T-helper 17 cell (primary cell): ENCODE results near the gene FLOT2. TPM values are rescaled to one million over a fixed set of nuclear protein-coding genes. Genes with fewer than 3 reads are reported as not detected.

ENCODE experiments used
- ATAC-seq: fragments of 150-1000 bp; cut with Tn5 transposase; 2 replicates; pipeline ENCODE4 v1.10.0; 2021; ENCODE audit warnings: mild to moderate bottlenecking, moderate library complexity
- DNase-seq, 3 donors: peaks; one replicate each; pipeline versions ENCODE4 v3.0.0 to v3.0.0-alpha.2; 2020 to 2021
- H3K9me3 ChIP-seq: one replicate; pipeline ENCODE4 v1.7.0; 2013; ENCODE audit warnings: low read length, mild to moderate bottlenecking; ENCODE audit not compliant: control insufficient read depth, poor library complexity, severe bottlenecking
- H3K27ac Mint-ChIP-seq: one replicate; pipeline ENCODE4 v1.8.0; 2022; ENCODE audit warnings: mild to moderate bottlenecking, moderate library complexity, mixed read lengths
- H3K27me3 Mint-ChIP-seq: one replicate; pipeline ENCODE4 v1.8.0; 2022; ENCODE audit warnings: mixed read lengths
- H3K36me3 Mint-ChIP-seq: one replicate; pipeline ENCODE4 v1.8.0; 2022; ENCODE audit warnings: low read depth, mixed read lengths
- H3K4me1 Mint-ChIP-seq: one replicate; pipeline ENCODE4 v1.8.0; 2022; ENCODE audit warnings: mild to moderate bottlenecking, mixed read lengths
- H3K4me3 Mint-ChIP-seq: one replicate; pipeline ENCODE4 v1.8.0; 2022; ENCODE audit warnings: mild to moderate bottlenecking, moderate library complexity, mixed read lengths
- total RNA-seq, 4 donors: library from RNA in 2 of 4; stranded (reverse) in 2 of 4; gene quantifications; one replicate each; pipeline ENCODE4 v1.2.3 and lab custom pipeline; 2022 to 2026

FLOT2 gene
- total RNA-seq, 2 donors from 2014 or later, result 132 to 147 TPM

DNA sequence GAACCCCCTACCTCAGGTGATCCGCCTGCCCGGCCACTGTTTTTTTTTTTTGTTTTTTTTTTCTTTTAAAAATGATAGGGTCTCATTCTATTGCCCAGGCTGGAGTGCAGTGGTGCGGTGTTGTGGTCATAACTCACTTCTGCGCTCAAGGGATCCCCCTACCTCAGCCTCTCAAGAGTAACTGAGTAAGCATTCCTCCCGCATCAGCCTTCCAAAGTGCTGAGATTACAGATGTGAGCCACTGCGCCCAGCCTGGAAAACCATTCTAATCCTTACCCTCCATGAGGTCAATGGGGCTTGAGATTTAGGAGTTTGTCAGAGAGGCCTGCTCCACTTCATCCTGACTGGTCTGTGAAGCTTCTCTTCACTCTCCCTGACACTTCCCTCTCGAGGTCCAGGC, 30.3 kb downstream of the FLOT2 start:
- H3K9me3 ChIP-seq, result no peaks in the 10 kb centered on the region
- H3K4me1 Mint-ChIP-seq, result peaks cover 8% of the 10 kb centered on the region
- no peak overlapping the region for H3K27ac Mint-ChIP-seq
- H3K36me3 Mint-ChIP-seq, result no peaks in the 10 kb centered on the region
- no peak for DNase-seq
- no peak overlapping the region for H3K4me3 Mint-ChIP-seq
- no peak for ATAC-seq
- no peaks in the 10 kb centered on the region for H3K27me3 Mint-ChIP-seq

DNA sequence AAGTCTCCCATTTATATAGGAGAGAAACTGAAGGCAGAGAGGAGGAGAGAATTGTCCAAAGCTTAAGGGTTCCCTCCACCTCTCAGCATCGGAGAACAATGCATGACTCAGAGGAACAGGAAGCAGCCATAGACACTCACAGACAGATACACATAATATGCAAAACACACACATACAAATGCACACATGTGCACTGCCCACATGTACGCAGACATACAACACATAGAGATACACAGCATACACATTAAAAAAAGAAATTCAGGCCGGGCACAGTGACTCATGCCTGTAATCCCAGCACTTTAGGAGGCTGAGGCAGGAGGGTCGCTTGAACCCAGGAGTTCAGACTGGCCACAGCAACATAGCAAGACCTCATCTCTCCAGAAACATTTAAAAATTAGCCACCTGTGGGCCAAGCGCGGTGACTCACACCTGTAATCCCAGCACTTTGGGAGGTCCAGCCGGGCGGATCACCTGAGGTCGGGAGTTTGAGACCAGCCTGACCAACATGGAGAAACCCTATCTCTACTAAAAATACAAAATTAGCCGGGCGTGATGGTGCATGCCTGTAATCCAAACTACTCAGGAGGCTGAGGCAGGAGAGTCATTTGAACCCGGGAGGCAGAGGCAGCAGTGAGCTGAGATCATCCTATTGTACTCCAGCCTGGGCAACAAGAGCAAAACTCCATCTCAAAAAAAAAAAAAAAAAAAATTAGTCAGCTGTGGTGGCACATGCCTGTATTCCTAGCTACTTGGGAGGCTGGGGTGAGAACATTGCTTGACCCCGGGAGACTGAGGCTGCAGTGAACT, 31.4 kb downstream of the FLOT2 start:
- H3K4me1 Mint-ChIP-seq, result peaks cover 9% of the 10 kb centered on the region
- no peaks in the 10 kb centered on the region for H3K27me3 Mint-ChIP-seq
- no peaks in the 10 kb centered on the region for H3K9me3 ChIP-seq
- no peak overlapping the region for H3K4me3 Mint-ChIP-seq
- no peaks in the 10 kb centered on the region for H3K36me3 Mint-ChIP-seq
- no peak for ATAC-seq
- peak overlapping the region; percentile 8 for H3K27ac Mint-ChIP-seq
- DNase-seq, result no peak

DNA sequence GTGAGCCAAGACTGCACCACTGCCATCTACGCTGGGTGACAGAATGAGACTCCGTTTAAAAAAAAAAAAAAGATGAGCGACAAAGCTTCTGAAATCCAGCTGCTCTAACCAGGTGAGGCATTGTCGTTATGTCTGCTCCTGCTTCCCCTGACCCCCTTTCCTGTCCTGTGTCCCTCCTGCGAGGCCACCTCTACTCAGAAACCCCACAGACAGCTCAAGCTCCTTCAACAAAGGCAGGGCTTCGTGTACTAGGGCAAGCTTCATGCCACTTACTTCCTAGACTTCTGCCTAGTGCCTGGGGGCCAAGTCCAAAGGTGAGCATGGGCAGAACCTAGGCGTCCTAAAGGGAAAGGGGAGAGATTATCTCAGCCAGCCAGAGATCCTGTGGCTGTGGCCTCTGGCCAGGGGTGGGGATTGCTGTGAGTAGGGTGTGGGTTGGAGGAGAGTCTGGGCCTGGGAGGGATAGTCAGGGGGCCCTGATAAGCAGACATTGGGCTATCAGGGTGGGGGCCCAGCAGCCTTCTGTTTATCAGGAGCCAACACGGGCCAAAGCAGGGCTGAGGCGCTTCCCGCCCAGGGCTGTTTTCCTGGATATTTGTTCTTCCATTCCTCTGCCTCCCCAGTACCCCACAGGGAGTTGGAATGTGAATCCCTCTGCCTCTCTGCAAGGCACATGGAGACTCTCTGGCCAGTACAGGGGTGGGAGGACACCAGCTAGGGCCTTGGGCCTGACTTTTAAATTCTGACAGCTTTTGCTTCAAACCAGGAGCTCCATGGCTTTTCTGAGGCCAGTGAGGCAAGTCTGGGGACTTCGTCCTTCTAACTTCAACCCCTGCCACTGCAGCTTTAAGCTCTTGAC, 32.3 kb downstream of the FLOT2 start:
- ATAC-seq, result no peak
- no peak for DNase-seq
- Mint-ChIP-seq H3K4me3 (no peak overlapping the region), H3K27me3 (no peaks in the 10 kb centered on the region), H3K4me1 (peaks cover 6% of the 10 kb centered on the region), H3K27ac (peak overlapping the region; percentile 8), H3K36me3 (no peaks in the 10 kb centered on the region)
- no peaks in the 10 kb centered on the region for H3K9me3 ChIP-seq

DNA sequence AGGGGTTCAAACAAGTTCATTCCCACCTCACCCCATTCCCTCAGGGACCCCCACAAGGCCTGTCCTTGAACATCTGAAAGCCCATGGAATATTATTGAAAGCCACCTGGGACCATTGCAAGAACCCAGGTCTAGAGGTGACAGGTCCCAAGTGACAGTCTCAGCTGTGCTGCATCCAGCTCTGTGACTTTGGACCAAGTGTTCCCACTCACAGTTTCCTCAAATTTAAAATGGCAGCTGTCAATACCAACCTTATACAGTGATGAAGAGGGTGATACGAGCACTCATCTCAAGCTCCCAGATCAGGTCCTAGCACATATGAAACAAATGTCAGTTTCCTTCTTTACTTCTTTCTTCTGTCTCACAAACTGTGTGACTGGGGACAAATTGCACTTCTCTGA, 33.6 kb downstream of the FLOT2 start:
- no peaks in the 10 kb centered on the region for H3K27me3 Mint-ChIP-seq
- H3K27ac Mint-ChIP-seq, result no peak overlapping the region
- H3K4me1 Mint-ChIP-seq, result peaks cover 6% of the 10 kb centered on the region
- H3K36me3 Mint-ChIP-seq, result no peaks in the 10 kb centered on the region
- no peak overlapping the region for H3K4me3 Mint-ChIP-seq
- ATAC-seq (no peak), DNase-seq (no peak)
- no peaks in the 10 kb centered on the region for H3K9me3 ChIP-seq

DNA sequence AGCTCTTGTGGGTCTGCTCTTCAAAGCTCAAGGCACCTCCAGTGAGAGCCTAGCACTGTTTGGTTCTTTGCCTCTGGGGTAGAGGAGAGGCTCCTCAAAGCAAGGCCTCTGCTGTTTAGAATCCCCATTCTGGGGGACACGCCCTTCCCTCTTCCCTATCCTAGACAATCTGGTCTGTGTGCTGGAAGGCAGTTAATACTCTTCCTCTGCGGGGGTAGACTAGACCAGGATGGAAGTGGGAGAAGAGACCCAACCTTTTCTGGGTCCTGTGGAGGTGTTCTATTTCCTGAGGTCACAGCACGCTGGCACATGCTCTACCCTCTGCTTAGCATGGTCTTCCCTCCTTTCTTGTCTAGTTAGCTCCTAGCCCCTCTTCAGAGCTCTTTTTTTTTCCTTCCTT, 35.0 kb downstream of the FLOT2 start:
- ATAC-seq, result no peak
- no peak for DNase-seq
- Mint-ChIP-seq H3K27me3 (no peaks in the 10 kb centered on the region), H3K27ac (no peak overlapping the region), H3K36me3 (peaks cover 3% of the 10 kb centered on the region), H3K4me1 (peaks cover 6% of the 10 kb centered on the region), H3K4me3 (no peak overlapping the region)
- no peaks in the 10 kb centered on the region for H3K9me3 ChIP-seq

DNA sequence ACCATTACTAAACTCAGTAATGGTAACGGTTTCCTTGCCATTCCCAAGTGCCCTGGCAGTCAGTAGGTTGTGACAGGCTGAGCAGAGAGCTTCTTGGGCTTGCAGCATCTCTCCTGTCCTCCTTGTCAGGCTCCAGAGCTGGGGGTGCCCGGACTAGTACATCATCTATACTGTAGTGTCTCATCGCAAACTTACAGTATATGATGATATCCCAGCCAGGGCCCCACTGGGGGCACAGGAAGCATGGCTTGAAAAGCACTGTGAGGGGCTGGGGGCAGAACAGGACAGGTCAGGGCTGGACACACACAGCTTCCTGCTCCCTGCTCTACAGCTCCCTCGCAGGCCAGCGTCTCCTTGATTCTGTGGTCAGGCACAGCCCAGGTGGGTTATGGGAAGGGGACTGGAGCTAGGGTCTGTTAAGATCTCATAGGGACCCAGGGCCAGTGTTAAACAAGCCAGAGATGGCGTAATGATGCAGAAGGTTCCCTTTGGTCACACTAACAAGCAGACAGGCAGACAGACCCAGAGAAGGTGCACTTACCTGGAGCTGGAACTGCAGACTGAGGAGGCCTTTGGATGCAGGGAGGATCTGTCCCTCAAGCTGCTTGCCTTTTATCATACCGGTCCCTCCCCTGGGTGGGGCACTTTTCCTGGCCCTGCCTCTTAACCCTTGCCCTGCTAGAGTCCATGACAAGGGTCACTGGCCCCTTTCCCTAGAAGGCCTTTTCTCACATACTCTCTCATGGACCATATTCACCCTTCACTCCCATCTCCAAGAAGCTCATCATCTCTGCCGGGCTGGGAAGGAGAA, 35.9 kb downstream of the FLOT2 start:
- Mint-ChIP-seq H3K4me3 (no peak overlapping the region), H3K27ac (peak overlapping the region; percentile 34)
- no peaks in the 10 kb centered on the region for H3K9me3 ChIP-seq

DNA sequence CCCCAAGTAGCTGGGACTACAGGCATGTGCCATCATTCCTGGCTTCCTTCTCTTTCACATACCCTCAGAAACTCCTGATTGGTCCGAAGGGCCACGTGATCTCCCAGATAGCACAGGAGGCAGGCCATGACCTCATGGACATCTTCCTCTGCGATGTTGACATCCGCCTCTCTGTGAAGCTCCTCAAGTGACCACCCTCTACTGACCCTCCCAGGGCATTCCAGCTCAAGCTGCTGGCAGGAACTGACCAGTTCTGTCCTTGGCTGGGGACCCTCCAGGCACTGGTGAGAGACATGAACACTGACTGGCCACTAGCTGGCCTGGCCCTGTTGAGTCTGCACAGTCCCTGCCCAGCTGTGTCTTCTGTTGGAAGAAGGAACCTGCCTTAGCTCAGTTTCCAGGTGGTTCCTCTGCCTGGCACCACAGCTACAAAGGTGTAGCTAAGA, 37.1 kb downstream of the FLOT2 start:
- Mint-ChIP-seq H3K27ac (no peak overlapping the region), H3K4me1 (peaks cover 5% of the 10 kb centered on the region), H3K36me3 (peaks cover 3% of the 10 kb centered on the region), H3K4me3 (no peak overlapping the region), H3K27me3 (no peaks in the 10 kb centered on the region)
- ATAC-seq (no peak), DNase-seq (no peak)
- no peaks in the 10 kb centered on the region for H3K9me3 ChIP-seq

More for the DNA sequence above, 35.9 kb downstream of the FLOT2 start:
- peaks cover 3% of the 10 kb centered on the region for H3K36me3 Mint-ChIP-seq
- peaks cover 6% of the 10 kb centered on the region for H3K4me1 Mint-ChIP-seq
- DNase-seq, result no peak
- no peaks in the 10 kb centered on the region for H3K27me3 Mint-ChIP-seq
- no peak for ATAC-seq

DNA sequence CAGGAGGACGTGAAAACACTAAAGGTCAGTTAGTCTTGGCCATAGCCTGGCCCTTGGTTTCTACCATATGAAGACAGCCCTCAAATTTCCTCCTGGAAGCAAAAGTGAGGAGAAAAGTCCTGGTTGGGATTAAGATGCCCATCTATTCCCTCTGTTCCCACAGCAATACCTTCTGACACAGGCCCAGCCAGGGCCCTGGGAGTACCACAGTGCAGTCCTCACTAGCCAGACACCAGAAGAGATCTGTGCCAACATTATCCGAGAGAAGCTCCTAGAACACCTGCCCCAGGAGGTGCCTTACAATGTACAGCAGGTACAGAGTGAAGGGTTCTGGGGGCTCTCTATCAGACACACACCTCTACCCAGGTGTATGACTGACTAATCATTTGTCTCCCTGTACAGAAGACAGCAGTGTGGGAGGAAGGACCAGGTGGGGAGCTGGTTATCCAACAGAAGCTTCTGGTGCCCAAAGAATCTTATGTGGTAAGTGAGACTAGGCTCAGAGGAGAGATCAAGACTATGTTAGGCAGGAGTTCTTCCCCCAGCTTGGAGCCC, 38.7 kb downstream of the FLOT2 start:
- no peak overlapping the region for H3K27ac Mint-ChIP-seq
- peaks cover 3% of the 10 kb centered on the region for H3K36me3 Mint-ChIP-seq
- no peaks in the 10 kb centered on the region for H3K27me3 Mint-ChIP-seq
- no peak overlapping the region for H3K4me3 Mint-ChIP-seq
- DNase-seq, result no peak
- H3K4me1 Mint-ChIP-seq, result peaks cover 11% of the 10 kb centered on the region
- H3K9me3 ChIP-seq, result no peaks in the 10 kb centered on the region
- no peak for ATAC-seq

DNA sequence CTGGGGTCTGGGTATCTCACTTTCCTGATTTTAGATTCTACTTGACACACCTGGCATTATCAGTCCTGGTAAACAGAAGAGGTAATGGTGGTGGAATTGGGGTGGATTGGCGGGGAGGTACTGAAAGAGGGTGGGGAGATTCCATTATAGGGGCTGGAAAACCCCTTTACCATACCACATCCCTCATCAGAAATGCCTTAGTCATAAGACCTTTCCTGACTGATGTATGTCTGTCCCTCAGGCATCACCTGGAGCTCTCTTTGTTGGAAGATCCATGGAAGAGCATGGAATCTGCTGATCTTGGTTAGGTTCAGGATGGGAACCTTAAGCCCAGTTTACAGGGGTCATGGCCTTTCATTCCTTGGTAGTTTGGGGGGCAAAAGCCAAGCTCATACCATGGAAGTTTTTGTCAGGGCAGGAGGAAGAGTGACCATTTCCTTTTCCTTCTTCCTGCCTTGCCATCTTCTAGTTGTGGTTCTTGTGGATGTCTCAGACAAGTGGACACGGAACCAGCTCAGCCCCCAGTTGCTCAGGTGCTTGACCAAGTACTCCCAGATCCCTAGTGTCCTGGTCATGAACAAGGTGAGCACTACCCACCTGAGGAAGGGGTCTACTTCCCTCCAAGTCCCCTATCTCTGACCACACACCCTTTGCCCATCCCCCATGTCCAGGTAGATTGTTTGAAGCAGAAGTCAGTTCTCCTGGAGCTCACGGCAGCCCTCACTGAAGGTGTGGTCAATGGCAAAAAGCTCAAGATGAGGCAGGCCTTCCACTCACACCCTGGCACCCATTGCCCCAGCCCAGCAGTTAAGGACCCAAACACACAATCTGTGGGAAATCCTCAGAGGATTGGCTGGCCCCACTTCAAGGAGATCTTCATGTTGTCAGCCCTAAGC, 39.4 kb downstream of the FLOT2 start:
- Mint-ChIP-seq H3K4me1 (peaks cover 11% of the 10 kb centered on the region), H3K27ac (peak overlapping the region; percentile 19), H3K4me3 (no peak overlapping the region), H3K27me3 (no peaks in the 10 kb centered on the region), H3K36me3 (peaks cover 3% of the 10 kb centered on the region)
- ATAC-seq, result no peak
- no peaks in the 10 kb centered on the region for H3K9me3 ChIP-seq
- DNase-seq, result no peak

DNA sequence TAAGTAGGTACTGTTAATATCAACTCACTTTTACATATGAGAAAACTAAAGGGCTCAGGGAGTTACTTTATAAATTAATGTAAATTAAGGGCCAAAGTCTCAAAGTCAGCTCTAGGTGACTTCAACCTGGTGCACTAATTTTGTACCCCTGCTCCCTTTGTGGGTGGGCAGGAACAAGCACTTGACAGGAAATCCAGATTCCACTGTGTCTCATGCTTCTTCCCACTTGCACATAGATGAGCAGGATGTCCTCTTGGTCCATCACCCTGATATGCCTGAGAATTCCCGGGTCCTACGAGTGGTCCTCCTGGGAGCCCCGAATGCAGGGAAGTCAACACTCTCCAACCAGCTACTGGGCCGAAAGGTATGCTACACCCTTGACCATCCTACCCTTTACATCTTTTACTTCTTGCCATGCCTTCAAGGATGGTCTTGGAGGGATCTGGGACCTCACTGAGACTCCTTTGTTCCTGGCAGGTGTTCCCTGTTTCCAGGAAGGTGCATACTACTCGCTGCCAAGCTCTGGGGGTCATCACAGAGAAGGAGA, 41.4 kb downstream of the FLOT2 start:
- H3K27ac Mint-ChIP-seq, result no peak overlapping the region
- DNase-seq (no peak), ATAC-seq (no peak)
- H3K9me3 ChIP-seq, result no peaks in the 10 kb centered on the region
- H3K4me3 Mint-ChIP-seq, result peak overlapping the region; percentile 98
- H3K4me1 Mint-ChIP-seq, result peaks cover 7% of the 10 kb centered on the region
- H3K36me3 Mint-ChIP-seq, result peaks cover 3% of the 10 kb centered on the region
- no peaks in the 10 kb centered on the region for H3K27me3 Mint-ChIP-seq

DNA sequence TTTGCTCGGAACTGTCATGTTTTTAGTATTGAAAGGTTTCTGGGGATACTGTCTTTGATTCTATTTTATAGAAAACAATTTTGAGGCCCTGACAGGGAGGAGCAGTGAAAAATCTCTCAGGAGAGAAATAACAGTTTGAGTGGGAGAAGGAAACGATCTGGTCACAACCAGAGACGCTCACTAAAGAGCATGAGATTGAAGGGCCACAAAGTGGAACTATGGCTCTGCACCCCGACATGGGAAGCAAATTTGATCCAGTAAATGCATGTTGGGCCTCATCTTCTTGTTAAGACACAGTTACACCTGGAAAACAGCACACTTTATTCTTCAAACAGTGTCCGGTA, 42.2 kb downstream of the FLOT2 start:
- no peaks in the 10 kb centered on the region for H3K27me3 Mint-ChIP-seq
- peak overlapping the region; percentile 98 for H3K27ac Mint-ChIP-seq
- H3K4me1 Mint-ChIP-seq, result peaks cover 7% of the 10 kb centered on the region
- DNase-seq (no peak), ATAC-seq (no peak)
- peaks cover 3% of the 10 kb centered on the region for H3K36me3 Mint-ChIP-seq
- H3K9me3 ChIP-seq, result no peaks in the 10 kb centered on the region
- peak overlapping the region; percentile 98 for H3K4me3 Mint-ChIP-seq
